ENCODE measurements around the gene ABCF3.

The ABCF3 gene

DNA sequence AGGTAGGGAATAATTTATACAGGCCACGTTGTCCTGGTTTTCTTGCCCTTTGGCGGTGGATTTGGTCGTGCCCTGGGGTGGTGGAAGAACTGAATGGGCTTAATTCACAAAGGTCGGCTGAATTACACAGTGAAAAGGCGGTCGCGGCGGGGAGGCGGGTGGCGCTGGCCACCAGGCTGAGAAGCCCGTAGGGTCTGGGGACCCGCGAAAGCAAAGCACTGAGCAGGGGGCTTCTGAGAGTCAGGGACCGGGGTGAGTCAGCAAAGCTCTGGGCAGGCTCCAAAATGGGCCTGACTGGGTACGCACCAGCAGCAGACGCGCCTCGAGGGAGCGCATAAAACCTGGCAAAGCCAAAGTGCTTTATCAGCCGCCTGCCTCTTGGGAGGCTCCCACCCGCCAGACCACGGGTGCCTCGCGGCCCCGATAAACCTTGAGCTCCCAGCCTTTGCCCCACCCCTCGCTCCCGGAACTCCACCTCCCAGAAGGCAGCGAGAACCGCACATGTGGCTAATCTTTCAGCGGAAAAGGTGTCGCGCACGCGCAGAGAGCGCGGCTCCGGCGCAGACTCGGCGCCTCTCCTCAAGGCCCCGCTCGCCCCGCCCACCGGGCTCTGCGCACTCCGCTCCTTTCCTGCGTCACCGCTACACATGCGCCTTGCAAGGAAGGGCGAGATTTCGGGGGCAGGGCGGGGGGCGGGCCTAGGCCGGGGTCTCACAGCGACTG, 377 bp upstream of the ABCF3 start:
- DNase-seq (ENCODE audit: low read depth): peak; percentile 99

GRCh38 chr3:184186902-184187207, 856 bp downstream of the ABCF3 start:
- DNase-seq (ENCODE audit: low read depth): no peak

DNA sequence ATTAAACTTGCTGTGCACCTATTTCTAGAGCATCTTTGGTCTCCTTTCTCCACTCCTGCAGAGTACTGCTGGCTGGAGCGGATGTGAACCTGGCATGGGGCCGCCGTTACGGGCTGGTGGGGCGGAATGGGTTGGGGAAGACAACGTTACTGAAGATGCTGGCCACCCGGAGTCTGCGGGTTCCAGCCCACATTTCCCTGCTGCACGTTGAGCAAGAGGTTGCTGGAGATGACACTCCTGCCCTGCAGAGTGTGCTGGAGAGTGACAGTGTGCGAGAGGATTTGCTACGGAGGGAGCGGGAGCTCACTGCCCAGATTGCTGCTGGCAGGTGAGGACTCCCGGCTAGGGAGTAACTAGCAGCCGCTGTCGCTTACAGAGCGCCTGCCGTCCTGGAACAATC, 2.1 kb downstream of the ABCF3 start:
- DNase-seq (ENCODE audit: low read depth): no peak

DNA sequence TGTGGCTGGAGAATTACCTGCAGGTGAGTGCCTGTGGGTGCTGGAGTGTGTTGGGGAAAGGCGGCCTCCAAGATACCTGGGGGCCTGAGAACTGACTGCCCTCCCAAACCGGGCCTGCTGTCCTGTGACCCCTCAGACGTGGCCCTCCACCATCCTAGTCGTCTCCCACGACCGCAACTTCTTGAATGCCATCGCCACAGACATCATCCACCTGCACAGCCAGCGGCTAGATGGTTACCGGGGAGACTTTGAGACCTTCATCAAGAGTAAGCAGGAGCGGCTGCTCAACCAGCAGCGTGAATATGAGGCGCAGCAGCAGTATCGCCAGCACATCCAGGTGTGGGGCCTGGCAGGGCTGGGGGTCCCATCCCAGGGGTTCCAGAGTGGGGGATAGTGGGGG, 3.4 kb downstream of the ABCF3 start:
- no peak for DNase-seq (ENCODE audit: low read depth)

- no peak for DNase-seq (ENCODE audit: low read depth)
These were observed 6.9 kb downstream of the ABCF3 start for GRCh38 chr3:184192889-184193288.

- no peak for DNase-seq (ENCODE audit: low read depth)
These were observed 8.1 kb downstream of the ABCF3 start for GRCh38 chr3:184193991-184194539.

DNA sequence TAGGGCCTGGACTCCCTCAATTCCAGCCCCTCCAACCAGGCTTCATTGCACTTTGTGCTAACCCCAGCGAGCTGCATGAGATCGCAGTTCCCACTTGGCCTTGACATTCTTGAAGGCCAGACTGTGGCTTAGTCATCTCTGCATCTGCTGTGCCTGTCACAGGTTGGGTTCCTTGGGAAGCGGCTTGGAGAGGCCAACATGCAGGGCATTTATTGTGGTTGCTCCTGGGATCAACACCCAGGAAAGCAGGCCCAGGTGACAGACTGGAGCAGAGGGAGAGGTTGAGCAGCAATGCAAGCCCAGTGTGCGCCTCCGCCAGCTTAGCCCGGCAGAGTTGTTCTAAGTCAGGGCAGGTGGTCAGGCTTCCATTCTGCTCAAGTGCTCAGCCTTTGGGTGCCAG, 10.5 kb downstream of the ABCF3 start:
- no peak for DNase-seq (ENCODE audit: low read depth)

GRCh38 chr3:184198509-184198908, 12.5 kb downstream of the ABCF3 start:
- no peak for DNase-seq (ENCODE audit: low read depth)

DNA sequence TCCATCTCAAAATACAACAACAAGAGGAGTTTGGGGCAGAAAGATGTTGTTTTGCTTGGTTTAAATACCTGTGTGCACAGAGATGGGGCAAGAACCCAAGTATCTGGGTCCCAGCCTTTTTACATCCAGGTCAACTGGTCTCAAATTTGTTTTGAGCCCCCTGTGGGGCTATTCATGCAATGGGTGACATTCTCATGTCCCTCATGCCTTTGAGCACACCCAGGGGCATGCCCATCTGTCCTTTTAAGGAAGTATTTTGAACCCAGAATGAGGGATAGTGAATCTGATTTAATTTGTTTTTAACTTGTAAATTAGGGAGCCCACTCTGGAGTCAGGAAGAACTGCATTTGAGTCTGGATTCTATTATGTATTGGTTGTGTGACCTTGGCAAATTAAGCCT, 14.8 kb downstream of the ABCF3 start:
- no peak for DNase-seq (ENCODE audit: low read depth)

GRCh38 chr3:184203526-184203925, 17.5 kb downstream of the ABCF3 start:
- no peak for DNase-seq (ENCODE audit: low read depth)

DNA sequence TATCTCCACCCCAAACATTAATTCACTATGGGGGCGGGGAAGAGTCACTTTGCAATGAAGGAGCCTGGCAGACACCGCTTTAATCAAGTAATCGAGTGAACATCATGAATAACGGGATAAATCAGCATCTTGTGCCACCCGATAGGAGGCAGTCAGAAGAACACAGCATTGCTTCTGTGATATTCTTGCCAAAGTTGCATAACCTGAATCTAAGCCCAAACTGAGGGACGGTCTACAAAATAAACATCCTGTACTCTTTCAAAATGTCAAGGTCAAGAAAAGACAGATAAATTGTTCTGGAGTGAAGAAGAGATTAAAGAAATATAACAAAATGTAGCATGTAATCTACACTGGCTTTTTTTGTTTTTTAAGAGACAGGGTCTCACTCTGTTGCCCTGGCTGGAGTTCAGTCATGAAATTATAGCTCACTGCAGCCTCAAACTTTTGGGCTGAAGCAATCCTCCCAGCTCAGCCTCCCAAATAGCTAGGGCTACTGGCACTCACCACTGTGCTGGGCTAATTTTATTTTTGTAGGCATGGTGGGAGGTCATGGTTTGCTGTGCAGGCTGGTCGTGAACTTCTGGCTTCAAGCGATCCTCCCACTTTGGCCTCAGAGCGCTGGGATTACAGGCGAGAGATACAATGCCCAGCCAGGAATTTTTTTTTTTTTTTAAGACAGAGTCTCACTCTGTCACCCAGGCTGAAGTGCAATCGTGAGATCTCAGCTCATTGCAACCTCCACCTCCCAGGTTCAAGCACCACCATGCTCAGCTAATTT, 23.3 kb downstream of the ABCF3 start:
- no peak for DNase-seq (ENCODE audit: low read depth)

GRCh38 chr3:184211297-184211696, 25.3 kb downstream of the ABCF3 start:
- no peak for DNase-seq (ENCODE audit: low read depth)

- DNase-seq (ENCODE audit: low read depth): no peak
These were observed 25.7 kb downstream of the ABCF3 start for GRCh38 chr3:184211718-184212117.

GRCh38 chr3:184218814-184219213, 32.8 kb downstream of the ABCF3 start:
- DNase-seq (ENCODE audit: low read depth): no peak

- no peak for DNase-seq (ENCODE audit: low read depth)
These were observed 36.5 kb downstream of the ABCF3 start for GRCh38 chr3:184222521-184222920.

DNA sequence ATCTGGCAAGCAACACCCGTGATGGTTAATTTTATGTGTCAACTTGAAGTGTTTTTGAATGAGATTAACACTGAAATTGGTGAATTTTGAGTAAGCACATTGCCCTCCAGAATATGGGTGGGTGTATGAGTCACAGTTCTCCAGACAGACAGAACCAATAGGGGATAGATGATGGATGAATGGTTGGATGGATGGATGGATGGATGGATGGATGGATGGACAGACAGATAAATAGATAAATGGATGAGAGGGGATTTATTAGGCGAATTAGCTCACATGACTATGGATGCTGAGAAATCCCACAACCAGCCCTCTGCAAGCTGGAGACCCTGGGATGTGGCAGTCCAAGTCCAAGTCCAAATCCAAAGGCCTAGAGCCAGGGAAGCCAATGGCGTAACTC, 37.9 kb downstream of the ABCF3 start:
- no peak for DNase-seq (ENCODE audit: low read depth)

- DNase-seq (ENCODE audit: low read depth): peak; percentile 49
These were observed 41.5 kb downstream of the ABCF3 start for GRCh38 chr3:184227481-184227935.

DNA sequence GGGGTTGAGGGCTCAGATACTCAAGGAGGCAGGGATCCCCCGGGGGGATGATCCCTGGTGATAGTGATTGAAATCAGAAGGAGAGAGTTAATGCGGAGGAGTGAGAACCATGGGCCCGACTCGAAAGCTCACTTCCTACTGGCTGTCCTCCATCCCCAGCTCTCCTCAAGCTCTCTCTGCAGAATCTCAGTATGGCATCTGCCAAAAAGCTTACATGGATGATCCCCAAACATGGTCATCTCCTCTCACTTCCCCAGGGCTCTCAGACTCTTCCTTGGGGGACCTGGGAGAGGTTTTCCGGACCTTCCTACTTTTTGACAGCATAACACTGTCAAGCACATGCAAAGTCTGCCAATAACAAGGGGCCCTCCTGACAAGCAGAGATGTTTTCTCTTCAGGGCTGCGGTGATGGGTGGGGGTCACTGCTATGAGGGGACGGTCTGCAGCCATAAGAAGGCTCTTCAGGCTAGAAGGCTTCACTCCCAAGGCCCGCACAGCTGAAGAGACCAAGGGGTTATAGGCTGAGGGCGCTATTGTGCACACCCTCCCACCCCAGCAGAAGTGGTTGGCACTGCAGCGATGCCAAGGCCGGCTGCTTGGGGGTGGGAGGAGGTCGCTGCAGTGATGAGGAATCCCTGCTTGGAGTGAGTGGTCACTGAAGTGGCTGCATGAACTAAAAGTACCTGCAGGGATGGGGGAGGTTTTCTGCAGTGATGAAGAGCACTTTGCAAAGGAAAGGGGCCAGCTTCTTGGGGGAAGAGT, 42.6 kb downstream of the ABCF3 start:
- DNase-seq (ENCODE audit: low read depth): no peak

DNA sequence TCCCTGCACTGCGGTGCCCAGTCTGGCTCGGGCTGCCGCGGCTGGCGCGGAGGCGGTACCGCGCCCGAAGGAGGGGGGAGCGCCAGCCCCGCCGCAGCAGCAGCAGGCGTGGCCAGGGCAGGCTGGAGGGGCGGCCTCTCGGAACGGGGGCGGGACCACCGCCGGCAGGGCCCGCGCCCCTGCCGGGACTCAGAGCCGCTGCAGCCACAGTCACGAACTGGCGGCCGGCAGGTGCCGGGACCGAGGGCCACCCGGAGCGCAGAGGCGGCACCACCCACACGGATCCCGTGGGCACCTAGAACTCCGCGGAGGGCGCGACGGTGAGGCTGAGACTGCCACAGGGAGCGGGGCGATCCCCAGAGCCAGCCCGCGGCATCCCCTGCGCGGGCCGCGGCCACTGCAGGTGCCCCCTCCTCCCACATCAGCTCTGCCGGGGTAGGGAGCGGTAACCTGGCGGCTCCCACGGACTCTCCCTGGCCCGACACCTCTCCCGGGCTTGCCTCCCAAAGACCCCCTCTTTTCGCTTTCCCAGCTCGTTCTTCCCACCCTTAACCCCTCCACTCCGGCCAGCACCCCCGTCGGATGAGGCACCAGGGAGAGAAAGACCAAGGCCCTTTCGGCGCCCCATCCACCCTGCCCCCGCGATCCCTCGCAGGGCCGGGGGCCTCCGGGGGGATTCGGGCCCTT, 43.5 kb downstream of the ABCF3 start, which contains the start of gene VWA5B2:
VWA5B2 (plus strand) TSS at position 192 of the 687 bp plus-strand sequence. CDS start 944 bp downstream, outside the sequence.
- peak; percentile 50 for DNase-seq (ENCODE audit: low read depth)

- no peak for DNase-seq (ENCODE audit: low read depth)
These were observed 44.1 kb downstream of the ABCF3 start for GRCh38 chr3:184230081-184230602.
